H9 (cell line): ENCODE data around the gene SBF1. TPM values are rescaled to one million over a fixed set of nuclear protein-coding genes. Genes with fewer than 3 reads are reported as not detected.
"Not testable (repeated sequence)": the region's sequence is repeated elsewhere in the genome, so short reads cannot be mapped to it uniquely, and the experiment has no call there.

Source experiments
- DNase-seq: peaks from one replicate; pipeline ENCODE4 v3.0.0-alpha.2; 2017
- H2AFZ ChIP-seq: one replicate; pipeline ENCODE4 v1.6.1; 2013; ENCODE audit warnings: mild to moderate bottlenecking, low read length, control low read depth, moderate library complexity
- H2AK5ac ChIP-seq: 2 replicates; pipeline ENCODE4 v1.6.1; 2013; ENCODE audit warnings: low read length, control low read depth, mixed read lengths; ENCODE audit not compliant: insufficient read length
- H2BK120ac ChIP-seq: one replicate; pipeline ENCODE4 v1.6.1; 2013; ENCODE audit warnings: low read depth, mild to moderate bottlenecking, low read length, control low read depth, inconsistent platforms; ENCODE audit not compliant: poor library complexity, severe bottlenecking
- H2BK12ac ChIP-seq: 2 replicates; pipeline ENCODE4 v1.6.1; 2013; ENCODE audit warnings: low read length, control low read depth, mixed read lengths, low read depth; ENCODE audit not compliant: insufficient read length
- H2BK15ac ChIP-seq: 2 replicates; pipeline ENCODE4 v1.6.1; 2013; ENCODE audit warnings: low read depth, low read length, control low read depth
- H2BK20ac ChIP-seq: one replicate; pipeline ENCODE4 v1.6.1; 2013; ENCODE audit warnings: low read depth, mild to moderate bottlenecking, low read length, control low read depth, inconsistent platforms; ENCODE audit not compliant: poor library complexity, severe bottlenecking
- H2BK5ac ChIP-seq: 2 replicates; pipeline ENCODE4 v1.6.1; 2013; ENCODE audit warnings: low read length, control low read depth, mixed read lengths; ENCODE audit not compliant: insufficient read length
- H3K14ac ChIP-seq: 2 replicates; pipeline ENCODE4 v1.6.1; 2013; ENCODE audit warnings: low read length, control low read depth; ENCODE audit not compliant: insufficient read depth
- H3K18ac ChIP-seq: 2 replicates; pipeline ENCODE4 v1.6.1; 2013; ENCODE audit warnings: low read depth, mild to moderate bottlenecking, mixed read lengths, low read length, control low read depth; ENCODE audit not compliant: insufficient read length
- H3K23ac ChIP-seq: 2 replicates; pipeline ENCODE4 v1.6.1; 2013; ENCODE audit warnings: low read length, control low read depth, mixed read lengths, low read depth; ENCODE audit not compliant: insufficient read length
- H3K23me2 ChIP-seq: 2 replicates; pipeline ENCODE4 v1.6.1; 2013; ENCODE audit warnings: low read depth, mild to moderate bottlenecking, mixed read lengths, low read length, control low read depth; ENCODE audit not compliant: insufficient read length, poor library complexity, severe bottlenecking
- H3K27ac ChIP-seq: 2 replicates; pipeline ENCODE4 v1.5.1; 2013; ENCODE audit warnings: low read length, control low read depth, mixed read lengths, low read depth; ENCODE audit not compliant: insufficient read length
- H3K27me3 ChIP-seq: 2 replicates; pipeline ENCODE4 v1.6.1; 2013; ENCODE audit warnings: low read length, control low read depth, inconsistent platforms; ENCODE audit not compliant: insufficient read depth
- H3K4ac ChIP-seq: 2 replicates; pipeline ENCODE4 v1.6.1; 2013; ENCODE audit warnings: low read depth, mild to moderate bottlenecking, control low read depth, inconsistent platforms, low read length, moderate library complexity
- H3K4me1 ChIP-seq: 2 replicates; pipeline ENCODE4 v1.6.1; 2013; ENCODE audit warnings: low read length, control low read depth, inconsistent platforms; ENCODE audit not compliant: insufficient read depth
- H3K4me2 ChIP-seq: 2 replicates; pipeline ENCODE4 v1.6.1; 2013; ENCODE audit warnings: low read length, control low read depth, mixed read lengths; ENCODE audit not compliant: insufficient read length, insufficient read depth
- H3K56ac ChIP-seq: 2 replicates; pipeline ENCODE4 v1.6.1; 2013; ENCODE audit warnings: low read depth, mild to moderate bottlenecking, mixed read lengths, low read length, control low read depth; ENCODE audit not compliant: insufficient read length
- H3K79me1 ChIP-seq: 2 replicates; pipeline ENCODE4 v1.6.1; 2013; ENCODE audit warnings: low read depth, mild to moderate bottlenecking, moderate library complexity, low read length, control low read depth, inconsistent platforms; ENCODE audit not compliant: insufficient read depth, poor library complexity, severe bottlenecking
- H3K79me2 ChIP-seq: 2 replicates; pipeline ENCODE4 v1.6.1; 2013; ENCODE audit warnings: low read length, control low read depth, inconsistent platforms; ENCODE audit not compliant: insufficient read depth
- H3K9ac ChIP-seq: 2 replicates; pipeline ENCODE4 v1.6.1; 2013; ENCODE audit warnings: low read length, control low read depth, mixed read lengths; ENCODE audit not compliant: insufficient read length; ENCODE audit errors: extremely low read depth
- H3K9me3 ChIP-seq: one replicate; pipeline ENCODE4 v1.6.1; 2013; ENCODE audit warnings: low read depth, low read length, inconsistent platforms; ENCODE audit not compliant: control insufficient read depth
- H3T11ph ChIP-seq: one replicate; pipeline ENCODE4 v1.6.1; 2013; ENCODE audit warnings: mild to moderate bottlenecking, low read length, control low read depth, inconsistent platforms
- H4K20me1 ChIP-seq: one replicate; pipeline ENCODE4 v1.6.1; 2013; ENCODE audit not compliant: control insufficient read depth, insufficient read length, insufficient read depth
- H4K5ac ChIP-seq: 2 replicates; pipeline ENCODE4 v1.6.1; 2013; ENCODE audit warnings: low read depth, mild to moderate bottlenecking, mixed read lengths, low read length, control low read depth; ENCODE audit not compliant: insufficient read length
- H4K8ac ChIP-seq: replicated peaks from 2 replicates; pipeline ENCODE4 v1.6.1; 2013; ENCODE audit warnings: low read length, control low read depth, mixed read lengths, low read depth; ENCODE audit not compliant: insufficient read length
- H4K91ac ChIP-seq: 2 replicates; pipeline ENCODE4 v1.6.1; 2013; ENCODE audit warnings: low read depth, mild to moderate bottlenecking, moderate library complexity, mixed read lengths, low read length, control low read depth; ENCODE audit not compliant: insufficient read length
- H3K27ac Mint-ChIP-seq, 3 experiments: 2 replicates in 2 of 3; 3 replicates in 1 of 3; pipeline ENCODE4 v1.8.0; 2020 to 2021; ENCODE audit warnings: mixed read lengths in 3 of 3, mild to moderate bottlenecking in 1 of 3, moderate library complexity in 1 of 3
- H3K27me3 Mint-ChIP-seq: 2 replicates; pipeline ENCODE4 v1.8.0; 2021; ENCODE audit warnings: low read depth, mild to moderate bottlenecking, moderate library complexity, mixed read lengths
- H3K36me3 Mint-ChIP-seq, 3 experiments: 2 replicates in 2 of 3; 3 replicates in 1 of 3; pipeline ENCODE4 v1.8.0; 2020 to 2021; ENCODE audit warnings: low read depth in 3 of 3, mixed read lengths in 3 of 3; ENCODE audit not compliant: insufficient read depth in 1 of 3
- H3K4me1 Mint-ChIP-seq, 2 experiments: 2 replicates each; pipeline ENCODE4 v1.8.0; 2020; ENCODE audit warnings: mixed read lengths in 2 of 2
- H3K4me3 Mint-ChIP-seq, 2 experiments: 2 replicates in 1 of 2; 3 replicates in 1 of 2; pipeline ENCODE4 v1.8.0; 2020 to 2021; ENCODE audit warnings: mild to moderate bottlenecking in 2 of 2, mixed read lengths in 2 of 2, moderate library complexity in 1 of 2
- H3K9me3 Mint-ChIP-seq, 2 experiments: 2 replicates in 1 of 2; 3 replicates in 1 of 2; pipeline ENCODE4 v1.8.0; 2020; ENCODE audit warnings: mild to moderate bottlenecking in 2 of 2, mixed read lengths in 2 of 2, moderate library complexity in 1 of 2
- WGBS: extraction: QIAGEN DNeasy Blood & Tissue Kit; methylation state at CpG from one replicate; pipeline ENCODE4 v1.1.7; 2013; ENCODE audit warnings: missing lambda C conversion rate, low lambda C conversion rate, mixed read lengths; ENCODE audit not compliant: insufficient read length; ENCODE audit errors: extremely low coverage; 5-methylcytosine and 5-hydroxymethylcytosine counted together
- total RNA-seq: library from RNA; stranded (reverse); gene quantifications from 2 replicates; pipeline ENCODE4 v1.2.1, GENCODE V29; 2021
- TF ChIP-seq, protein P1 (sequence below): fragments of 200-600 bp; sonication (generic); conservative IDR thresholded peaks from 3 replicates; pipeline ENCODE4 v1.8.0; 2021; ENCODE audit warnings: antibody characterized with exemption, mild to moderate bottlenecking

Gene SBF1
- total RNA-seq, 1 experiment from 2014 or later = 69.8 TPM

GRCh38 chr22:50434849-50435248 is 40.0 kb downstream of the SBF1 start:
- TF ChIP-seq, protein P1, sequence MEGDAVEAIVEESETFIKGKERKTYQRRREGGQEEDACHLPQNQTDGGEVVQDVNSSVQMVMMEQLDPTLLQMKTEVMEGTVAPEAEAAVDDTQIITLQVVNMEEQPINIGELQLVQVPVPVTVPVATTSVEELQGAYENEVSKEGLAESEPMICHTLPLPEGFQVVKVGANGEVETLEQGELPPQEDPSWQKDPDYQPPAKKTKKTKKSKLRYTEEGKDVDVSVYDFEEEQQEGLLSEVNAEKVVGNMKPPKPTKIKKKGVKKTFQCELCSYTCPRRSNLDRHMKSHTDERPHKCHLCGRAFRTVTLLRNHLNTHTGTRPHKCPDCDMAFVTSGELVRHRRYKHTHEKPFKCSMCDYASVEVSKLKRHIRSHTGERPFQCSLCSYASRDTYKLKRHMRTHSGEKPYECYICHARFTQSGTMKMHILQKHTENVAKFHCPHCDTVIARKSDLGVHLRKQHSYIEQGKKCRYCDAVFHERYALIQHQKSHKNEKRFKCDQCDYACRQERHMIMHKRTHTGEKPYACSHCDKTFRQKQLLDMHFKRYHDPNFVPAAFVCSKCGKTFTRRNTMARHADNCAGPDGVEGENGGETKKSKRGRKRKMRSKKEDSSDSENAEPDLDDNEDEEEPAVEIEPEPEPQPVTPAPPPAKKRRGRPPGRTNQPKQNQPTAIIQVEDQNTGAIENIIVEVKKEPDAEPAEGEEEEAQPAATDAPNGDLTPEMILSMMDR = no peak
- no peak overlapping the region for H2AK5ac ChIP-seq
- H3K9me3 ChIP-seq = no peaks in the 10 kb centered on the region
- H3K9me3 Mint-ChIP-seq = no peaks in the 10 kb centered on the region
- no peak overlapping the region for H3K27ac Mint-ChIP-seq
- no peak overlapping the region for H3K9ac ChIP-seq
- no peak overlapping the region for H3K56ac ChIP-seq
- H3K79me1 ChIP-seq = no peaks in the 10 kb centered on the region
- H3K18ac ChIP-seq = no peak overlapping the region
- H3K4ac ChIP-seq = no peak overlapping the region
- no peaks in the 10 kb centered on the region for H3K4me1 Mint-ChIP-seq
- H2AFZ ChIP-seq = no peak overlapping the region
- H3K79me2 ChIP-seq = no peaks in the 10 kb centered on the region
- H3K23me2 ChIP-seq = no peaks in the 10 kb centered on the region
- H4K8ac ChIP-seq = no peak overlapping the region
- no peak for DNase-seq
- no peak overlapping the region for H3K4me3 Mint-ChIP-seq
- no peak overlapping the region for H3K23ac ChIP-seq
- no peak overlapping the region for H4K91ac ChIP-seq
- H3T11ph ChIP-seq = no peak overlapping the region
- no peak overlapping the region for H2BK12ac ChIP-seq
- no peaks in the 10 kb centered on the region for H3K27me3 ChIP-seq
- no peak overlapping the region for H4K5ac ChIP-seq
- no peaks in the 10 kb centered on the region for H4K20me1 ChIP-seq
- no peak overlapping the region for H2BK5ac ChIP-seq
- no peak overlapping the region for H2BK120ac ChIP-seq
- no peak overlapping the region for H3K14ac ChIP-seq
- H3K4me1 ChIP-seq = no peaks in the 10 kb centered on the region
- H3K36me3 Mint-ChIP-seq = peaks cover 5 to 47% (median 43%) of the 10 kb centered on the region in 3 experiments; a peak in 6 of 7 replicates
- 0 out of 2 replicates have a peak, but pooled peaks cover 1% of the 10 kb centered on the region for H3K27me3 Mint-ChIP-seq
- H2BK20ac ChIP-seq = no peak overlapping the region
- H3K27ac ChIP-seq = no peak overlapping the region
- WGBS = no CpG with 5 or more reads among the region's 24 CpGs
- H3K4me2 ChIP-seq = no peak overlapping the region
- H2BK15ac ChIP-seq = no peak overlapping the region

GRCh38 chr22:50432877-50433510 is 41.8 kb downstream of the SBF1 start:
- WGBS = no CpG with 5 or more reads among the region's 24 CpGs
- H2BK15ac ChIP-seq, H3K4me1 Mint-ChIP-seq, H2AFZ ChIP-seq, H3K4ac ChIP-seq, H3K27ac ChIP-seq, H4K20me1 ChIP-seq, H2BK12ac ChIP-seq, H3K27ac Mint-ChIP-seq, H3K4me3 Mint-ChIP-seq, H3K9me3 Mint-ChIP-seq, H3K56ac ChIP-seq, DNase-seq, H3K23ac ChIP-seq, H3K79me1 ChIP-seq, H2BK5ac ChIP-seq, H3K18ac ChIP-seq, H2BK120ac ChIP-seq, H4K91ac ChIP-seq, H3K23me2 ChIP-seq, H3K79me2 ChIP-seq, H3K14ac ChIP-seq, H3K9ac ChIP-seq, H3K27me3 Mint-ChIP-seq, H3T11ph ChIP-seq, H3K4me2 ChIP-seq, H2BK20ac ChIP-seq, H2AK5ac ChIP-seq, H4K5ac ChIP-seq, H3K27me3 ChIP-seq, H3K4me1 ChIP-seq, H3K9me3 ChIP-seq, H4K8ac ChIP-seq: not testable (repeated sequence)
- peaks cover 14 to 57% (median 53%) of the 10 kb centered on the region in 3 experiments; a peak in 6 of 7 replicates for H3K36me3 Mint-ChIP-seq
